SK-N-SH (cell line): ENCODE measurements around the gene RNF150.

Source experiments
- EP300 ChIP-seq, 2 experiments: IDR thresholded peaks; 2 replicates each; pipeline versions ENCODE4 v1.4.0 to v1.6.1; 2012; ENCODE audit warnings: borderline replicate concordance in 1 of 2, low read depth in 1 of 2, low read length in 1 of 2
- NFIC ChIP-seq: IDR thresholded peaks from 2 replicates; pipeline ENCODE4 v1.4.0; 2012; ENCODE audit warnings: borderline replicate concordance
- TEAD4 ChIP-seq: IDR thresholded peaks from 2 replicates; pipeline ENCODE4 v1.4.0; 2012; ENCODE audit warnings: mild to moderate bottlenecking, borderline replicate concordance; ENCODE audit not compliant: insufficient read depth

DNA sequence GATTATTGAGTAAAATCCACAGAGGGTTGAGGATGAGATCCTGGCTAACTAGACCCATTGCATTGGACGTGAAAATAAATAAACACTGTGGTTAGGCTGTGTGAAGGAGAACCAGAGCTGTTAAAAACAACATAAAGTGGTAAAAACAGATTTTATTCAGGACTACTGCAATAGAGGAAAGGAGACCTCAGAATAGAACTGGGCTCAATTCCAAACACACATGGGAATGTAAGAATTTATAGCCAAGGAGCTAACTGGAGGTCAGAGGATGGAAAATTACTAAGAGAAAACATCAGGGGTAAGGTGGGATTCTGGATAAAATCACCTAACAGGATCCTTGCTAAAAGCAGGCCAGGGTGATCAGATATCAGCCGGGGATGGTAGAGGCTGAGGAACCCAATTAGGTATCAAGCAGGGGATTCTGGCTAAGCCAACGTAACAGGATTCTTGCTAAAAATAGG, 112.4 kb downstream of the RNF150 start:
- peak; percentile 68 to 74 for TF ChIP-seq EP300 (IDR thresholded peaks at IDR 0.05; ENCODE audit: borderline replicate concordance in 1 of 2, low read depth in 1 of 2, low read length in 1 of 2)
- TF ChIP-seq NFIC = peak; percentile 80
- no peak for TF ChIP-seq TEAD4
